ENCODE data around the gene PRXL2B.

The PRXL2B gene

GRCh38 chr1:2555634-2556276 lies 30.8 kb upstream of the PRXL2B start:
- Mint-ChIP-seq H3K36me3 (ENCODE audit: low read depth) (peaks cover 60% of the 10 kb centered on the region), H3K27me3 (peaks cover 9% of the 10 kb centered on the region), H3K9me3 (no peaks in the 10 kb centered on the region), H3K4me1 (ENCODE audit: low read depth) (peaks cover 65% of the 10 kb centered on the region), H3K4me3 (peak overlapping the region; percentile 84), H3K27ac (peak overlapping the region; percentile 96)
- intact Hi-C loops (cut with micrococcal nuclease), result loop anchor here (1.0 to 2.0 kb wide), 2 partner anchors 7 to 23 kb away; no protein-coding TSS in a partner anchor

GRCh38 chr1:2556277-2556677 lies 30.3 kb upstream of the PRXL2B start, which contains the start of gene TNFRSF14:
Gene TNFRSF14 (plus strand): TSS chr1:2556371. CDS start chr1:2556665, 294 bp downstream.
- peaks cover 66% of the 10 kb centered on the region for H3K4me1 Mint-ChIP-seq (ENCODE audit: low read depth)
- H3K4me3 Mint-ChIP-seq, result peak within 1 kb of the TSS; percentile 84
- intact Hi-C loops (cut with micrococcal nuclease), result loop anchor here (1.0 kb wide), 1 partner anchor 8 kb away; no protein-coding TSS in a partner anchor
- H3K36me3 Mint-ChIP-seq (ENCODE audit: low read depth), result peaks cover 65% of the 10 kb centered on the region
- no peaks in the 10 kb centered on the region for H3K9me3 Mint-ChIP-seq
- peaks cover 9% of the 10 kb centered on the region for H3K27me3 Mint-ChIP-seq
- H3K27ac Mint-ChIP-seq, result peak within 1 kb of the TSS; percentile 96

GRCh38 chr1:2556678-2557481 lies 29.7 kb upstream of the PRXL2B start:
- Mint-ChIP-seq H3K27me3 (peaks cover 8% of the 10 kb centered on the region), H3K4me1 (ENCODE audit: low read depth) (peaks cover 69% of the 10 kb centered on the region), H3K27ac (peak overlapping the region; percentile 96), H3K36me3 (ENCODE audit: low read depth) (peaks cover 71% of the 10 kb centered on the region), H3K9me3 (no peaks in the 10 kb centered on the region), H3K4me3 (peak overlapping the region; percentile 84)
- intact Hi-C loops (cut with micrococcal nuclease), result loop anchor here (1.0 kb wide), 1 partner anchor 9 kb away; no protein-coding TSS in a partner anchor

- Mint-ChIP-seq H3K27me3 (peaks cover 6% of the 10 kb centered on the region), H3K36me3 (ENCODE audit: low read depth) (peaks cover 80% of the 10 kb centered on the region), H3K9me3 (no peaks in the 10 kb centered on the region), H3K4me1 (ENCODE audit: low read depth) (peaks cover 69% of the 10 kb centered on the region), H3K4me3 (peak overlapping the region; percentile 84), H3K27ac (peak overlapping the region; percentile 96)
- intact Hi-C loops (cut with micrococcal nuclease), result no loop called here
These were observed 28.8 kb upstream of the PRXL2B start for GRCh38 chr1:2557482-2558400.

GRCh38 chr1:2558420-2558819 lies 28.2 kb upstream of the PRXL2B start:
- peaks cover 6% of the 10 kb centered on the region for H3K27me3 Mint-ChIP-seq
- no peaks in the 10 kb centered on the region for H3K9me3 Mint-ChIP-seq
- peaks cover 87% of the 10 kb centered on the region for H3K36me3 Mint-ChIP-seq (ENCODE audit: low read depth)
- H3K27ac Mint-ChIP-seq, result peak overlapping the region; percentile 38
- intact Hi-C loops (cut with micrococcal nuclease), result no loop called here
- H3K4me1 Mint-ChIP-seq (ENCODE audit: low read depth), result peaks cover 69% of the 10 kb centered on the region
- peak overlapping the region; percentile 84 for H3K4me3 Mint-ChIP-seq

- intact Hi-C loops (cut with micrococcal nuclease), result no loop called here
- H3K4me1 Mint-ChIP-seq (ENCODE audit: low read depth), result peaks cover 65% of the 10 kb centered on the region
- peaks cover 2% of the 10 kb centered on the region for H3K27me3 Mint-ChIP-seq
- H3K9me3 Mint-ChIP-seq, result no peaks in the 10 kb centered on the region
- H3K36me3 Mint-ChIP-seq (ENCODE audit: low read depth), result peaks cover 87% of the 10 kb centered on the region
- H3K4me3 Mint-ChIP-seq, result peak overlapping the region; percentile 84
- H3K27ac Mint-ChIP-seq, result peak overlapping the region; percentile 38
These were observed 27.7 kb upstream of the PRXL2B start for GRCh38 chr1:2558861-2559260.

- H3K9me3 Mint-ChIP-seq, result no peaks in the 10 kb centered on the region
- intact Hi-C loops (cut with micrococcal nuclease), result no loop called here
- H3K4me3 Mint-ChIP-seq, result peak overlapping the region; percentile 30
- H3K4me1 Mint-ChIP-seq (ENCODE audit: low read depth), result peaks cover 65% of the 10 kb centered on the region
- no peaks in the 10 kb centered on the region for H3K27me3 Mint-ChIP-seq
- peaks cover 93% of the 10 kb centered on the region for H3K36me3 Mint-ChIP-seq (ENCODE audit: low read depth)
- no peak overlapping the region for H3K27ac Mint-ChIP-seq
These were observed 26.9 kb upstream of the PRXL2B start for GRCh38 chr1:2559509-2560298.

GRCh38 chr1:2560299-2561073 lies 26.1 kb upstream of the PRXL2B start:
- no peak overlapping the region for H3K27ac Mint-ChIP-seq
- peak overlapping the region; percentile 2 for H3K4me3 Mint-ChIP-seq
- H3K4me1 Mint-ChIP-seq (ENCODE audit: low read depth), result peaks cover 65% of the 10 kb centered on the region
- H3K27me3 Mint-ChIP-seq, result no peaks in the 10 kb centered on the region
- intact Hi-C loops (cut with micrococcal nuclease), result no loop called here
- peaks cover 96% of the 10 kb centered on the region for H3K36me3 Mint-ChIP-seq (ENCODE audit: low read depth)
- H3K9me3 Mint-ChIP-seq, result no peaks in the 10 kb centered on the region

- no peak overlapping the region for H3K4me3 Mint-ChIP-seq
- no peaks in the 10 kb centered on the region for H3K9me3 Mint-ChIP-seq
- intact Hi-C loops (cut with micrococcal nuclease), result no loop called here
- peak overlapping the region; percentile 1 for H3K27ac Mint-ChIP-seq
- peaks cover 87% of the 10 kb centered on the region for H3K36me3 Mint-ChIP-seq (ENCODE audit: low read depth)
- H3K27me3 Mint-ChIP-seq, result no peaks in the 10 kb centered on the region
- peaks cover 61% of the 10 kb centered on the region for H3K4me1 Mint-ChIP-seq (ENCODE audit: low read depth)
These were observed 25.1 kb upstream of the PRXL2B start for GRCh38 chr1:2561446-2561845.

GRCh38 chr1:2561898-2562895 lies 24.4 kb upstream of the PRXL2B start:
- intact Hi-C loops (cut with micrococcal nuclease), result no loop called here
- Mint-ChIP-seq H3K27me3 (peaks cover under 1% of the 10 kb centered on the region), H3K36me3 (ENCODE audit: low read depth) (peaks cover 79% of the 10 kb centered on the region), H3K27ac (no peak overlapping the region), H3K4me3 (no peak overlapping the region), H3K9me3 (no peaks in the 10 kb centered on the region), H3K4me1 (ENCODE audit: low read depth) (peaks cover 59% of the 10 kb centered on the region)

- Mint-ChIP-seq H3K36me3 (ENCODE audit: low read depth) (peaks cover 69% of the 10 kb centered on the region), H3K27ac (no peak overlapping the region), H3K4me3 (no peak overlapping the region), H3K27me3 (peaks cover 6% of the 10 kb centered on the region), H3K4me1 (ENCODE audit: low read depth) (peaks cover 49% of the 10 kb centered on the region), H3K9me3 (no peaks in the 10 kb centered on the region)
- intact Hi-C loops (cut with micrococcal nuclease), result no loop called here
These were observed 23.4 kb upstream of the PRXL2B start for GRCh38 chr1:2563205-2563604.
